Progenitor cell of endocrine pancreas (in vitro differentiated cells): Measurements from ENCODE around the gene HMG20B. TPM values are rescaled to one million over a fixed set of nuclear protein-coding genes. Genes with fewer than 3 reads are reported as not detected.

Experiments
- DNase-seq: peaks from one replicate; pipeline ENCODE4 v3.0.0; 2021; ENCODE audit warnings: low spot score; ENCODE audit not compliant: unreplicated experiment
- H3K27ac Mint-ChIP-seq: 2 replicates; pipeline ENCODE4 v1.8.0; 2021; ENCODE audit warnings: mild to moderate bottlenecking, moderate library complexity, mixed read lengths
- H3K27me3 Mint-ChIP-seq: 2 replicates; pipeline ENCODE4 v1.8.0; 2021; ENCODE audit warnings: mixed read lengths
- H3K36me3 Mint-ChIP-seq: 2 replicates; pipeline ENCODE4 v1.8.0; 2022; ENCODE audit warnings: mixed read lengths; ENCODE audit not compliant: insufficient read depth
- H3K4me1 Mint-ChIP-seq: 2 replicates; pipeline ENCODE4 v1.8.0; 2021; ENCODE audit warnings: low read depth, mixed read lengths
- H3K4me3 Mint-ChIP-seq: 2 replicates; pipeline ENCODE4 v1.8.0; 2021; ENCODE audit warnings: low read depth, mild to moderate bottlenecking, moderate library complexity, mixed read lengths
- H3K9me3 Mint-ChIP-seq: 2 replicates; pipeline ENCODE4 v1.8.0; 2021; ENCODE audit warnings: low read depth, mixed read lengths
- CTCF ChIP-seq: fragments of 200-600 bp; sonication (generic); IDR thresholded peaks from one replicate; pipeline ENCODE4 v1.5.0; 2021; ENCODE audit warnings: antibody characterized with exemption, mild to moderate bottlenecking; ENCODE audit not compliant: unreplicated experiment
- total RNA-seq: library from RNA; stranded (reverse); gene quantifications from 2 replicates; pipeline ENCODE4 v1.2.1, GENCODE V29; 2021

Gene HMG20B
- total RNA-seq, 1 donor from 2014 or later: 79.7 TPM

- Mint-ChIP-seq H3K4me1 (no peaks in the 10 kb centered on the region), H3K36me3 (no peaks in the 10 kb centered on the region), H3K27me3 (peaks cover 43% of the 10 kb centered on the region), H3K4me3 (no peak within 1 kb of the TSS), H3K27ac (no peak within 1 kb of the TSS), H3K9me3 (no peaks in the 10 kb centered on the region)
- DNase-seq: no peak
- TF ChIP-seq CTCF: no peak
Observed at GRCh38 chr19:3585301-3586126, 12.8 kb downstream of the HMG20B start, which contains the start of gene GIPC3. Gene GIPC3 (plus strand): TSS chr19:3585478. CDS start chr19:3585598, 120 bp downstream.

- no peaks in the 10 kb centered on the region for H3K36me3 Mint-ChIP-seq
- no peak overlapping the region for H3K27ac Mint-ChIP-seq
- no peak for DNase-seq
- H3K4me3 Mint-ChIP-seq: no peak overlapping the region
- TF ChIP-seq CTCF: peak; percentile 54
- H3K4me1 Mint-ChIP-seq: no peaks in the 10 kb centered on the region
- H3K27me3 Mint-ChIP-seq: peaks cover 38% of the 10 kb centered on the region
- H3K9me3 Mint-ChIP-seq: no peaks in the 10 kb centered on the region
Observed at GRCh38 chr19:3586127-3586626, 13.4 kb downstream of the HMG20B start.

- Mint-ChIP-seq H3K4me3 (no peak overlapping the region), H3K36me3 (no peaks in the 10 kb centered on the region)
Observed at GRCh38 chr19:3586707-3587346, 14.1 kb downstream of the HMG20B start.

GRCh38 chr19:3589439-3589838 is 16.7 kb downstream of the HMG20B start:
- peaks cover 37% of the 10 kb centered on the region for H3K27me3 Mint-ChIP-seq
- no peaks in the 10 kb centered on the region for H3K36me3 Mint-ChIP-seq
- H3K27ac Mint-ChIP-seq: no peak overlapping the region
- no peak for DNase-seq
- no peaks in the 10 kb centered on the region for H3K9me3 Mint-ChIP-seq
- TF ChIP-seq CTCF: no peak
- no peaks in the 10 kb centered on the region for H3K4me1 Mint-ChIP-seq
- H3K4me3 Mint-ChIP-seq: no peak overlapping the region

More at GRCh38 chr19:3586707-3587346, 14.1 kb downstream of the HMG20B start:
- H3K27me3 Mint-ChIP-seq: peaks cover 44% of the 10 kb centered on the region
- H3K27ac Mint-ChIP-seq: no peak overlapping the region
- no peak for TF ChIP-seq CTCF
- no peaks in the 10 kb centered on the region for H3K4me1 Mint-ChIP-seq
- no peak for DNase-seq
- no peaks in the 10 kb centered on the region for H3K9me3 Mint-ChIP-seq

GRCh38 chr19:3589949-3590348 is 17.2 kb downstream of the HMG20B start:
- Mint-ChIP-seq H3K9me3 (no peaks in the 10 kb centered on the region), H3K27me3 (peaks cover 40% of the 10 kb centered on the region), H3K4me3 (no peak overlapping the region), H3K27ac (no peak overlapping the region), H3K36me3 (no peaks in the 10 kb centered on the region), H3K4me1 (no peaks in the 10 kb centered on the region)
- no peak for TF ChIP-seq CTCF
- no peak for DNase-seq
